SK-N-MC (cell line): ENCODE data around the gene CD200.

Experiments
- EZH2 ChIP-seq: fragments of 200-600 bp; sonication (generic); IDR thresholded peaks from one replicate; pipeline ENCODE4 v1.6.1; 2017; ENCODE audit warnings: antibody characterized with exemption
- FOXP2 ChIP-seq: optimal IDR thresholded peaks from 2 replicates; pipeline ENCODE3; 2011; ENCODE audit warnings: mild to moderate bottlenecking, moderate library complexity; ENCODE audit not compliant: insufficient read depth; ENCODE audit errors: extremely low read length, control extremely low read depth
- POLR2AphosphoS5 ChIP-seq: IDR thresholded peaks from 2 replicates; pipeline ENCODE4 v1.6.1; 2012; ENCODE audit warnings: mild to moderate bottlenecking, low read depth, low read length, borderline replicate concordance

- TF ChIP-seq EZH2 (no peak), POLR2AphosphoS5 (no peak), FOXP2 (no peak)
These were observed 44.7 kb downstream of the CD200 start for GRCh38 chr3:112377568-112378071.
